Mesendoderm (in vitro differentiated cells): ENCODE data around the gene RPL35.

ENCODE experiments used
- DNase-seq: peaks from one replicate; pipeline ENCODE4 v3.0.0; 2013
- H2AK5ac ChIP-seq: 2 replicates; pipeline ENCODE4 v1.6.1; 2013; ENCODE audit warnings: low read length, inconsistent platforms
- H2BK120ac ChIP-seq: 2 replicates; pipeline ENCODE4 v1.6.1; 2013; ENCODE audit warnings: low read depth, mild to moderate bottlenecking, low read length, moderate library complexity, mixed read lengths
- H2BK15ac ChIP-seq: replicated peaks from 2 replicates; pipeline ENCODE4 v1.6.1; 2013; ENCODE audit warnings: low read depth, mild to moderate bottlenecking, moderate library complexity
- H2BK5ac ChIP-seq: 2 replicates; pipeline ENCODE4 v1.6.1; 2013; ENCODE audit warnings: low read length, inconsistent platforms
- H3K18ac ChIP-seq: 2 replicates; pipeline ENCODE4 v1.6.1; 2013; ENCODE audit warnings: mild to moderate bottlenecking, low read length, mixed read lengths
- H3K23ac ChIP-seq: one replicate; pipeline ENCODE4 v1.6.1; 2013; ENCODE audit warnings: low read length
- H3K27ac ChIP-seq: 2 replicates; pipeline ENCODE4 v1.5.1; 2013; ENCODE audit warnings: low read depth, mild to moderate bottlenecking, inconsistent platforms, low read length, moderate library complexity
- H3K27me3 ChIP-seq: 2 replicates; pipeline ENCODE4 v1.6.1; 2013; ENCODE audit warnings: low read length, control low read depth, mild to moderate bottlenecking, inconsistent platforms; ENCODE audit not compliant: insufficient read depth, poor library complexity
- H3K36me3 ChIP-seq: 2 replicates; pipeline ENCODE4 v1.6.1; 2013; ENCODE audit warnings: low read length, inconsistent platforms; ENCODE audit not compliant: control insufficient read depth, insufficient read depth
- H3K4ac ChIP-seq: one replicate; pipeline ENCODE4 v1.6.1; 2013; ENCODE audit warnings: low read depth, mild to moderate bottlenecking, low read length, moderate library complexity
- H3K4me1 ChIP-seq: 2 replicates; pipeline ENCODE4 v1.6.1; 2013; ENCODE audit warnings: low read depth, low read length, inconsistent platforms; ENCODE audit not compliant: control insufficient read depth
- H3K4me2 ChIP-seq: 2 replicates; pipeline ENCODE4 v1.6.1; 2013; ENCODE audit warnings: low read length
- H3K4me3 ChIP-seq: 2 replicates; pipeline ENCODE4 v1.5.1; 2013; ENCODE audit warnings: mild to moderate bottlenecking, low read length
- H3K56ac ChIP-seq: one replicate; pipeline ENCODE4 v1.6.1; 2013; ENCODE audit warnings: low read length
- H3K79me1 ChIP-seq: 2 replicates; pipeline ENCODE4 v1.6.1; 2013; ENCODE audit warnings: low read length, inconsistent platforms
- H3K79me2 ChIP-seq: 2 replicates; pipeline ENCODE4 v1.6.1; 2013; ENCODE audit warnings: mild to moderate bottlenecking, low read length; ENCODE audit not compliant: control insufficient read depth, insufficient read depth
- H3K9ac ChIP-seq: 2 replicates; pipeline ENCODE4 v1.6.1; 2013; ENCODE audit warnings: low read length, inconsistent platforms
- H4K5ac ChIP-seq: one replicate; pipeline ENCODE4 v1.6.1; 2013; ENCODE audit warnings: low read length
- H4K8ac ChIP-seq: one replicate; pipeline ENCODE4 v1.6.1; 2013; ENCODE audit warnings: low read depth, mild to moderate bottlenecking, control low read depth, low read length, moderate library complexity
- WGBS: extraction: QIAGEN DNeasy Blood & Tissue Kit; methylation state at CpG from one replicate; pipeline ENCODE4 v1.1.7; 2013; ENCODE audit warnings: low lambda C conversion rate, missing lambda C conversion rate; ENCODE audit not compliant: insufficient coverage; ENCODE audit errors: extremely low coverage; 5-methylcytosine and 5-hydroxymethylcytosine counted together

Gene RPL35

GRCh38 chr9:124844291-124844690, 17.5 kb downstream of the RPL35 start:
- H3K4ac ChIP-seq: no peak overlapping the region
- no peaks in the 10 kb centered on the region for H3K79me2 ChIP-seq
- no peak overlapping the region for H3K18ac ChIP-seq
- no peak overlapping the region for H3K4me3 ChIP-seq
- no CpG with 5 or more reads among the region's 4 CpGs for WGBS
- H3K9ac ChIP-seq: no peak overlapping the region
- no peaks in the 10 kb centered on the region for H3K79me1 ChIP-seq
- H3K27ac ChIP-seq: no peak overlapping the region
- H2BK5ac ChIP-seq: no peak overlapping the region
- no peaks in the 10 kb centered on the region for H3K4me1 ChIP-seq
- no peak overlapping the region for H2BK15ac ChIP-seq
- H3K56ac ChIP-seq: no peak overlapping the region
- no peak for DNase-seq
- no peak overlapping the region for H4K8ac ChIP-seq
- no peak overlapping the region for H3K4me2 ChIP-seq
- H3K36me3 ChIP-seq: no peaks in the 10 kb centered on the region
- H2BK120ac ChIP-seq: no peak overlapping the region
- H3K27me3 ChIP-seq: no peaks in the 10 kb centered on the region
- H4K5ac ChIP-seq: no peak overlapping the region
- H3K23ac ChIP-seq: no peak overlapping the region
- H2AK5ac ChIP-seq: no peak overlapping the region

DNA sequence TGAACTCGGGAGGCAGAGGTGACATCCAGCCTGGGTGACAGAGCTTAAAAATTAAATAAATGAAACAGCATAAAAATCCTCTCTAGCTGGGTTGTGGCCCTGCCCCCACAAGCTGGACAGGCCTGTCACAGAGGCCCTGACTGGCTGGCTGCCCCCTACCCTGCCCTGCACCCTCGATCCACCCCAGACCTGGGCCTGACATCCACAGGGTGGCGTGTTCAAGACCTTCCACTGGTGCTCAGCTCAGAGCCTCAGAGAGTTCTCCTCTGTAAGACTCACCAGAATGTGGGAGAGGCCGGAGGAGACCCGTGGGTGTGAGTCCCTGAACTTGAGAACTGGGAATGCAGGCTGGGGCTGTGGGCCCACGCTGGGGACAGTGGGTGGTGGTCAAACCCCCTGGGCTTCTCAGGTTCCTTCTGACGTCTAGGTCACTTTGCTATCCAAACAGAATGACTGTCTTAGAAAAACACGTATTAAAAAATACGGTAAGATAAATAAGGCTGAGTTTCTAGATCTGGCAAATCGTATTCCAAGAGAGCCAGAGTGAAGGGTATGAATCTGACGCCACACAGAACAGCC, 18.2 kb downstream of the RPL35 start:
- no peaks in the 10 kb centered on the region for H3K79me2 ChIP-seq
- no peak overlapping the region for H2BK5ac ChIP-seq
- no peak overlapping the region for H3K4me3 ChIP-seq
- no peak overlapping the region for H4K5ac ChIP-seq
- no peak overlapping the region for H2AK5ac ChIP-seq
- H3K9ac ChIP-seq: no peak overlapping the region
- no peak overlapping the region for H3K56ac ChIP-seq
- no peak overlapping the region for H3K27ac ChIP-seq
- no peaks in the 10 kb centered on the region for H3K79me1 ChIP-seq
- no peak overlapping the region for H4K8ac ChIP-seq
- H3K27me3 ChIP-seq: no peaks in the 10 kb centered on the region
- H3K4ac ChIP-seq: no peak overlapping the region
- no CpG with 5 or more reads among the region's 11 CpGs for WGBS
- DNase-seq: no peak
- H3K18ac ChIP-seq: no peak overlapping the region
- H3K23ac ChIP-seq: no peak overlapping the region
- H2BK15ac ChIP-seq: no peak overlapping the region
- no peak overlapping the region for H3K4me2 ChIP-seq
- no peak overlapping the region for H2BK120ac ChIP-seq
- H3K36me3 ChIP-seq: no peaks in the 10 kb centered on the region
- H3K4me1 ChIP-seq: no peaks in the 10 kb centered on the region

- no peak overlapping the region for H3K4me2 ChIP-seq
- H4K5ac ChIP-seq: no peak overlapping the region
- no peak overlapping the region for H4K8ac ChIP-seq
- H3K9ac ChIP-seq: no peak overlapping the region
- no peaks in the 10 kb centered on the region for H3K36me3 ChIP-seq
- H3K56ac ChIP-seq: no peak overlapping the region
- H2BK15ac ChIP-seq: no peak overlapping the region
- H2BK5ac ChIP-seq: no peak overlapping the region
- DNase-seq: no peak
- no peak overlapping the region for H3K23ac ChIP-seq
- H3K27ac ChIP-seq: no peak overlapping the region
- H3K79me1 ChIP-seq: no peaks in the 10 kb centered on the region
- no peak overlapping the region for H3K4ac ChIP-seq
- no peaks in the 10 kb centered on the region for H3K79me2 ChIP-seq
- H2BK120ac ChIP-seq: no peak overlapping the region
- H3K18ac ChIP-seq: no peak overlapping the region
- H3K4me1 ChIP-seq: no peaks in the 10 kb centered on the region
- WGBS: no CpG with 5 or more reads among the region's 14 CpGs
- H3K4me3 ChIP-seq: no peak overlapping the region
- H3K27me3 ChIP-seq: no peaks in the 10 kb centered on the region
- no peak overlapping the region for H2AK5ac ChIP-seq
Observed at GRCh38 chr9:124841075-124841821, 20.5 kb downstream of the RPL35 start.

GRCh38 chr9:124840300-124840833, 21.4 kb downstream of the RPL35 start:
- H3K18ac ChIP-seq: no peak overlapping the region
- H3K79me1 ChIP-seq: no peaks in the 10 kb centered on the region
- no peak overlapping the region for H3K27ac ChIP-seq
- H2BK5ac ChIP-seq: no peak overlapping the region
- no peak overlapping the region for H2BK120ac ChIP-seq
- no CpG with 5 or more reads among the region's 18 CpGs for WGBS
- H3K9ac ChIP-seq: no peak overlapping the region
- no peaks in the 10 kb centered on the region for H3K27me3 ChIP-seq
- no peak overlapping the region for H2AK5ac ChIP-seq
- H3K56ac ChIP-seq: no peak overlapping the region
- no peak overlapping the region for H4K5ac ChIP-seq
- no peaks in the 10 kb centered on the region for H3K79me2 ChIP-seq
- no peak overlapping the region for H3K4ac ChIP-seq
- H3K4me2 ChIP-seq: no peak overlapping the region
- H3K4me3 ChIP-seq: no peak overlapping the region
- H3K23ac ChIP-seq: no peak overlapping the region
- H2BK15ac ChIP-seq: no peak overlapping the region
- H4K8ac ChIP-seq: no peak overlapping the region
- H3K4me1 ChIP-seq: no peaks in the 10 kb centered on the region
- no peaks in the 10 kb centered on the region for H3K36me3 ChIP-seq
- no peak for DNase-seq

GRCh38 chr9:124839612-124840299, 22.0 kb downstream of the RPL35 start:
- Histone ChIP-seq H2AK5ac (no peak overlapping the region), H4K8ac (no peak overlapping the region), H3K4ac (no peak overlapping the region), H4K5ac (no peak overlapping the region), H3K4me3 (no peak overlapping the region), H3K79me2 (no peaks in the 10 kb centered on the region), H3K27ac (no peak overlapping the region), H2BK5ac (no peak overlapping the region), H3K9ac (no peak overlapping the region), H3K27me3 (no peaks in the 10 kb centered on the region), H3K36me3 (no peaks in the 10 kb centered on the region), H3K56ac (peak overlapping the region; percentile 12), H2BK15ac (no peak overlapping the region), H3K4me1 (no peaks in the 10 kb centered on the region), H3K23ac (no peak overlapping the region), H3K4me2 (no peak overlapping the region), H3K18ac (no peak overlapping the region), H2BK120ac (no peak overlapping the region), H3K79me1 (no peaks in the 10 kb centered on the region)
- WGBS: no CpG with 5 or more reads among the region's 12 CpGs
- DNase-seq: peak; percentile 81
